PFSK-1 (cell line): ENCODE results near the gene C10orf95.

Source experiments
- POLR2AphosphoS5 ChIP-seq: IDR thresholded peaks from 2 replicates; pipeline ENCODE4 v1.6.1; 2012; ENCODE audit warnings: low read depth, mild to moderate bottlenecking, control low read depth, low read length, moderate library complexity
- TAF1 ChIP-seq: IDR thresholded peaks from 2 replicates; pipeline ENCODE4 v1.6.1; 2012; ENCODE audit warnings: low read length, control low read depth, borderline replicate concordance; ENCODE audit not compliant: insufficient read depth

DNA sequence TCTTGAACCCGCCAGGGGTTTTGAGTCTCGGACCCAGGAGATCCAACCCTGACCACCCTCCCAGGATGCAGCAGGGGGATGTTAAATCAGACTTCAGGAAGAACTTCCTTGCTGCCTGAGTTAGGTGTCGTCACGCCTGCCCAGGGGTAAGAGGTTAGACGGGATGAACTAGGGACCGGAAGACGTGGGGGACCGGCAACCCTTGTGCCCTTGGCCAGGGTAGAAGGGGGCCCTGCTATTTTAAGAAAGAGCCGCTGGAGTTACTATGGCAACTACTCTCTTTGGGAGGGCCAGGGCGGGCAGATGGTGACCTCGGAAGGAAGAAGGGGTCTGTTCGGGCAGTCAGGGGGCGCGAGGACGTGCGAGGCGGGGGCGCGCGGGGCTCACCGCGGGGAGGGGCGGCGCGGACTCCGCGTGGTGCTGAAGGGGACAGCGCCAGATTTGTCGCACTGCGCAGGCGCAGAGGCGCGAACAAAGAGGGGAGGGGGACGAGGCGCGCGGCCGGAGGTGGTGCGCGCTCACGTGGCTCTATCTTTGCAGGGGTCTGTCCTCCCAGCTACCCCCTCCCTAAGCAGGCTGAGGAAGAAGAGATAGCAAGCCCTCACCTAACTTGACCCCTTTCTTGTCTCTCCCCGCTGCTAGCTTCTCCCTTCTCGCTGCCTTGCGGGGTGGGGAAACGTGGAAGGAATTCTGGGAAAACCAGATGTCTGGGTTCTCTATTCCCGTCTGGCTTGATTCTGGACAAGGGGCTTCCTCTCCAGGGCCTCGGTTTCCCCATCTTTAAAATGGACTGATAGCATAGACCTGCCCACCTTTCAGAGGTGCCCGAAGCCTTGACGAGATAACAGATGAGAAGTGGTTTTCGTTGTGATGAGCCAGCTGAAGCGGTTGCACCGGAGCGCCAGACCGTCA is 31.8 kb downstream of the C10orf95 start:
- TF ChIP-seq TAF1 (no peak), POLR2AphosphoS5 (no peak)
